OCI-LY7 (cell line): ENCODE measurements around the gene SH3TC1.

Experiments
- EZH2phosphoT487 ChIP-seq: fragments of 200-600 bp; sonication (generic); IDR thresholded peaks from 2 replicates; pipeline ENCODE4 v1.6.1; 2018; ENCODE audit warnings: low read depth, borderline replicate concordance, mild to moderate bottlenecking, mixed run types, antibody characterized with exemption, low read length, moderate library complexity, mixed read lengths
- TF ChIP-seq, protein P1 (sequence below): fragments of 200-600 bp; sonication (generic); conservative IDR thresholded peaks from 2 replicates; pipeline ENCODE4 v1.5.1; 2014; ENCODE audit warnings: mild to moderate bottlenecking, antibody characterized with exemption, low read length, moderate library complexity, mixed read lengths

DNA sequence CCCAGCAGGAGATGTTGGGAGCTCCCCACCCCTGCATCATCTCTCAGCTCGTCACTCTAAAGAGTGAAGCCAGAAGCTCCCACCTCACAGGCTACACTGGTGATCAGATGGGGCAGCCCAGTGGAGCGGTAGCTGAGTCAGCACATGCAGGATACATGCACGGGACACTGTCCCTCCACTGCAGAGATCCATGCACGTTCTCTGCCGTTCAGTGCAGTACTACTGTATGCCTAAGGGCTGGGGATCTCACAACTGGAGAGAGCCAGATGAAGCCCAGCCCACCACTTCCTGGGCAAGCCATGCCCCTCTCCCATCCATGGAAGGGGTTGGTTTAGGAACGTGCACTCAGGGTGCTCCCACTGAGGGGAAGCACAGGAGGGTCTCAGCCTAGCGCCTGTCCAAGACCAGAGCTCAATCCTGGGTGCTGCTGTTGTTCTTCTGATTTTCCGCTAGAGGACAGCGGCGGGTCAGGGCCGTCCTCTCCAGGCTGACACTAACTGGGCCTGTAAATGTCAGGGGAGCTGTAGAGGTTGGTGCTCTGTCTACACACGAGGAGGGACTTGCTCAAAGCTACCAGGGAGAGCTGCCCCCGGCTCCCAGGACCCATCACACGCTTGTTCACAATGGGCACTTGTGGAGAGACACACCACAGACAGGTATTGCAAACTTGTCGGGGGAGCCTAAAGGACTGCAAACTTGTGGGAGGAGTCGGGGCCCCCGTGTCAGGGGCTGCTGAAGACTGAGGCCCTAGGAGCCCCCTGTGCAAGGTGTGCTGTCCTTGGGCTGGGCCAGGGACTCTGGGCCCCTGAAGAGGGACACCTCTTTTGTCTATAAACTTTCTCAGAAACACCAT lies 22.3 kb upstream of the SH3TC1 start:
- TF ChIP-seq EZH2phosphoT487, result no peak
- TF ChIP-seq, protein P1, sequence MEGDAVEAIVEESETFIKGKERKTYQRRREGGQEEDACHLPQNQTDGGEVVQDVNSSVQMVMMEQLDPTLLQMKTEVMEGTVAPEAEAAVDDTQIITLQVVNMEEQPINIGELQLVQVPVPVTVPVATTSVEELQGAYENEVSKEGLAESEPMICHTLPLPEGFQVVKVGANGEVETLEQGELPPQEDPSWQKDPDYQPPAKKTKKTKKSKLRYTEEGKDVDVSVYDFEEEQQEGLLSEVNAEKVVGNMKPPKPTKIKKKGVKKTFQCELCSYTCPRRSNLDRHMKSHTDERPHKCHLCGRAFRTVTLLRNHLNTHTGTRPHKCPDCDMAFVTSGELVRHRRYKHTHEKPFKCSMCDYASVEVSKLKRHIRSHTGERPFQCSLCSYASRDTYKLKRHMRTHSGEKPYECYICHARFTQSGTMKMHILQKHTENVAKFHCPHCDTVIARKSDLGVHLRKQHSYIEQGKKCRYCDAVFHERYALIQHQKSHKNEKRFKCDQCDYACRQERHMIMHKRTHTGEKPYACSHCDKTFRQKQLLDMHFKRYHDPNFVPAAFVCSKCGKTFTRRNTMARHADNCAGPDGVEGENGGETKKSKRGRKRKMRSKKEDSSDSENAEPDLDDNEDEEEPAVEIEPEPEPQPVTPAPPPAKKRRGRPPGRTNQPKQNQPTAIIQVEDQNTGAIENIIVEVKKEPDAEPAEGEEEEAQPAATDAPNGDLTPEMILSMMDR, result peak; percentile 86
